HPDE6-E6E7 (cell line): Measurements from ENCODE around the gene ARHGEF28.
A peak's percentile ranks its signal among the peaks of the same experiment; 100 is the strongest.

Experiments
- DNase-seq: peaks from one replicate; pipeline ENCODE4 v3.0.0; 2011; ENCODE audit warnings: missing footprints; ENCODE audit errors: extremely low spot score

The ARHGEF28 gene

DNA sequence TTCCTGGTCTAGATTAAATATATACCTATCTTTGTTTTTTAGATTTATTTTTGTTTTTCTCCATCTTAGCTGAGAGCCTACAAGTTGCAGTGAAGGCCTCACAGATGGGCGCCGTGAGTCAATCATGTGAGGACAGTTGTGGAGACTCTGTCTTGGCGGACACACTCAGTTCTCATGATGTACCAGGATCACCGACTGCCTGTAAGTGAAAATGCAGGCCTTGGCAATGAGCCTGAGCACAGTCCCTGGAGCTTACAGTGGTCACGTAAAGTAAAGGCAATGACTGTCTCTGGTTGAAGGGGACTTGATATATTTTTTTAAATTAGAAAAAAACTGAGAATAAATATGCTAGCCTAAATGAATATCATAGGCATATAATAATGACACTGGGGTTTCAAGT is 271.9 kb downstream of the ARHGEF28 start:
- DNase-seq: no peak

DNA sequence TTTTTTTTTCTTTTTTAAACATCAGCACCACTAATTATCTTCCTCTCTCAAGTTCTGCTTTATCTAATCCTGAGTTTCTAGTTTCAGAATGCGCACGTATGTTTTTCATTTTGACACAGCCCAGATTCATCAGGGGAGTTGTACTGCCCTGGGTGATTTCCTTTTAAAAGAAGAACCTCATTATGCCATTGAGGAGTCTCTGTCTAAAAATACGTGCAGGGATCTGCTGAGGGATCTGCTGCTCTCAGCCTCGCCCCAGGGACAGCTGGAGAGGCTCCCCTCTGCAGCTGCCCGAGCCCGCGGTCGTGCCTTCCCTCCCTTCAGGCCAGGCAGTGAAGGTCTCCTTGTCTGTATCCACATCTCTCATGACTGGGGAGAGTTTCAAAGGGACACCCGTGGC is 273.1 kb downstream of the ARHGEF28 start:
- DNase-seq: no peak

- no peak for DNase-seq
Measured at GRCh38 chr5:73899916-73900315, 273.9 kb downstream of the ARHGEF28 start.

- no peak for DNase-seq
Measured at GRCh38 chr5:73900566-73900965, 274.6 kb downstream of the ARHGEF28 start.

GRCh38 chr5:73901043-73901442 is 275.0 kb downstream of the ARHGEF28 start:
- DNase-seq: peak; percentile 76

DNA sequence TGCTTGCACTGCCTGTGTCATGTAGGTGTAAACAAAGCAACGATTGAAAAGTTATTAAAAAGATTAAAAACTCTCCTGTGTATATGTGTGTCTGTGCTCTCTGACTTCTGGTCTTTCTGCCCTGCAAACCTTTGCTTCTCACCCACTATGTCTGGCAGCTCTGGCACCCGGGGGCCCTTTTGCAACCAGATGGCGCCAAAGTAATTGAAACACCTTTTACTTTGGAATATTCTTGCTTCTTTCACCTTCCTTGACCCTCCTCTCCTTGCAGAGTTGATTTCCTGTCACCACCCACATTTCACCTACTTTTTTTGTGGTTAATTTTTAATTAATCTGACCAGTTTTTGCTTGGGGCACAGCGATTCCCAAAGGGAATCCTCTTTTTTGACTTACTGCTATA is 275.5 kb downstream of the ARHGEF28 start:
- peak; percentile 23 for DNase-seq

GRCh38 chr5:73902327-73903051 is 276.5 kb downstream of the ARHGEF28 start:
- DNase-seq: no peak

DNA sequence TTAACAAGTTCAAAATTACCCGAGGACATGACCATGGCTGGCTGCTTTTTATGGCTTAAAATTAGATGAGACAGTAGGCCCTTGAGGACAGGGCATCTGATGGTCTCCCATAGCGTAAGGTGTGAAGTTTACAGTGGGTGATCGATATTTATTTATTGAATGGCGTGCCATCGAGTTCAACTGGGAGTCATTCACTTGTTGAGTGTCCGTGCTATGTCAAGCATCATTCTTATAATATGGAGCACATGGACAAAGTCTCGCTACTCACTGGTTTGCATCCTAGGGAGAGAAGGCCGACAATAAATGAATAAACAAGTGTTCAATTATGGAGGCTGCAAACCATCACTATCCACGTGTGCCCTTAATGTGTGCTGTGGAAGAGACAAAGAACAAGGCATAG is 277.2 kb downstream of the ARHGEF28 start:
- DNase-seq: no peak

GRCh38 chr5:73906277-73906676 is 280.3 kb downstream of the ARHGEF28 start:
- DNase-seq: no peak

GRCh38 chr5:73907164-73907563 is 281.2 kb downstream of the ARHGEF28 start:
- no peak for DNase-seq

DNA sequence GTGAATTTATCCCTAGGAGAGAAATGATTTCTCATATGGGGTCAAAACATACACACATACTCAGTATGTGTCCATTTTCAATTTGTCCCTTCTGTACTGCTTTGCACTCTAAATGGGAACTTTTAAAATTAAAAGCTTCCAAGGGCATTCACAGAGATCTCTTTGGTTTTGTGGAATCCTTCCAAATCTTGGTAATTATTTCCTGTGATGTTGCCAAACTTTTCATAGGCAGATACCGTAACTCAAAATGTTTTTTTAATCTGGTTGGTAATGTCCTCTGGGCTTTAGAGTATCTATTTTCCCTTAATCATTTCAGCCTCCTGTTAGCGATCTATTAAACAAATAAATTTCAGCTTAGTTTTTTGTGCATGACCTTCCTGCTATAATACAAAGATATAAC is 282.4 kb downstream of the ARHGEF28 start:
- DNase-seq: no peak

- no peak for DNase-seq
Measured at GRCh38 chr5:73908846-73909245, 282.9 kb downstream of the ARHGEF28 start.

DNA sequence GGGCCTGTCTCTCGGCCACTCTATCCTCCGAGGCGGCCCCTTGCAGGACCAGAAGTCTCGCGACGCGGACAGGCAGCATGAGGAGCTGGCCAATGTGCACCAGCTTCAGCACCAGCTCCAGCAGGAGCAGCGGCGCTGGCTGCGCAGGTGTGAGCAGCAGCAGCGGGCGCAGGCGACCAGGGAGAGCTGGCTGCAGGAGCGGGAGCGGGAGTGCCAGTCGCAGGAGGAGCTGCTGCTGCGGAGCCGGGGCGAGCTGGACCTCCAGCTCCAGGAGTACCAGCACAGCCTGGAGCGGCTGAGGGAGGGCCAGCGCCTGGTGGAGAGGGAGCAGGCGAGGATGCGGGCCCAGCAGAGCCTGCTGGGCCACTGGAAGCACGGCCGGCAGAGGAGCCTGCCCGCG is 283.5 kb downstream of the ARHGEF28 start:
- no peak for DNase-seq

DNA sequence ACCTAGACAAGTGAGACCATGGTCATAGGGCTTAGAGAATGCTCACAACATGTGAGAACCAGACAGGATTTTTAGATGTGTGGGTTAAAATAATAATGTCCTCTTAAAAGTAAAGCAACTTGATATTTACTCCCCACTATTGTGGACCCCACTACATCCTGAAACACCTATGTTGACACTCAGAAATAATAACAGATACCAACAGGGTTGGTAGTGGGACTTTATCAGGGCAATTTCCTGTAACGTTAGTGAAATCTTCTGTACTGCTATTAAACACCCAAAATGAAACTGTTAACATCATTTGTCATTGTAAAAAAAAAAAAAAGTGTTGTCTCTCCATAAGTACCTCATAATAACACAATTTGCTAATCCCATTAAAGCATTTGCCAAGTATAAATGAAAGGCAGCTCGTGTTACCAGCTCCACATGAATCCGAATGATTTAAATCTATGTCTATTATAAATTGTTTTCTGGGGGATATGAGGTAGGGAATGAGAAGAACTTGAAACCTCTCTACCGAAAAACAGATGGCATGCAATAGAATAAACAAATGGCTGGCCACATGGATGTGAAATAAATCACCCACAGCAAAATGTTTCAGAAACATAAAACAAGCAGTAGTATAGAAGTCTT is 285.9 kb downstream of the ARHGEF28 start:
- no peak for DNase-seq

DNA sequence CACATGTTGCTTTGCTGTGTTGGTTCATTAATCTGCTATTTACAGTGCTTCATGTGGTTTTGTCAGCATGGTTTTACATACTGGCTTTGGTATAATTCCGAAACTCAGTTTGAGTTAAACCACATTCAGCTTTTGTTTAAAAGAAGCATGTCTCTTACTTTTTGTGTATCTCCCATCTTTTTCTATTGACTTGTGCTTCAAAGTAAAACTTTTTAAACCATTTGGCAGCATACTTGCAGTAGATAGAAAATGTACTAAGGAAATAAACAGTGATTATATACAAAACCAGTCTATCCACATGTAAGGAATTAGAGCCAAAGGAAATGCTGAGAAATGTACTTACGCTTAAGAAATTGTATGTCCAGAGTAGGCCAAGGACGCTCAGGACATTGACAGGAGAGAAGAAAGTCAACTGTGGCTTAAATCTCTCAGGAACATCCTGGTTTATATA is 286.9 kb downstream of the ARHGEF28 start:
- DNase-seq: no peak

- no peak for DNase-seq
Measured at GRCh38 chr5:73913971-73914370, 288.0 kb downstream of the ARHGEF28 start.

- no peak for DNase-seq
Measured at GRCh38 chr5:73915345-73915744, 289.3 kb downstream of the ARHGEF28 start.

- no peak for DNase-seq
Measured at GRCh38 chr5:73917433-73917832, 291.4 kb downstream of the ARHGEF28 start.

- no peak for DNase-seq
Measured at GRCh38 chr5:73917891-73918290, 291.9 kb downstream of the ARHGEF28 start.

- no peak for DNase-seq
Measured at GRCh38 chr5:73918791-73919221, 292.8 kb downstream of the ARHGEF28 start.

GRCh38 chr5:73921741-73922140 is 295.7 kb downstream of the ARHGEF28 start:
- DNase-seq: no peak

- DNase-seq: no peak
Measured at GRCh38 chr5:73922224-73922623, 296.2 kb downstream of the ARHGEF28 start.

- no peak for DNase-seq
Measured at GRCh38 chr5:73922875-73923557, 297.0 kb downstream of the ARHGEF28 start.
